ENCODE measurements around the gene UQCR10.

UQCR10 gene

DNA sequence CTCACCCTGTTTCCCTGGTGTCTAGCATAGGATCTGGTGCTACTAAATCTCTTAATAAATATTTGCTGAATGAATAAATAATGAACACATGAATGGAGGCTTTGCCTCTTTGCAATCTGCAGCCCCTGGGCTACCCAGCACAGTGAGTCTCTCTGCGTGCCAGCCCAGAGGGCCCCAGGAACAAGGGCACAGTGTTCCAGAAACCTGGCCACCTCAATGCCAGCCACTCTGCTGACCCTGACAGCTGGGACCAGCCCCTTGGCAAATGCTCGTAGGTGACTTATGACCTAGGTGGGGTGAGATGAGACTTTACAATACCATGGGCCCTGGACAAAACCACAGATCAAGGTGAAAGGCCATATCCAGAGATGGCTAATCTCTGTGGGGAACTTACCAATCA lies 31.6 kb downstream of the UQCR10 start:
- no peak for DNase-seq (ENCODE audit: low read depth)

- no peak for DNase-seq (ENCODE audit: low read depth)
These were observed 32.1 kb downstream of the UQCR10 start for GRCh38 chr22:29799217-29799680.

GRCh38 chr22:29801153-29801552 lies 34.0 kb downstream of the UQCR10 start:
- no peak for DNase-seq (ENCODE audit: low read depth)

- DNase-seq (ENCODE audit: low read depth) = no peak
These were observed 34.6 kb downstream of the UQCR10 start for GRCh38 chr22:29801796-29802195.

GRCh38 chr22:29803190-29803589 lies 36.0 kb downstream of the UQCR10 start:
- DNase-seq (ENCODE audit: low read depth) = no peak

- no peak for DNase-seq (ENCODE audit: low read depth)
These were observed 37.8 kb downstream of the UQCR10 start for GRCh38 chr22:29804985-29805384.

DNA sequence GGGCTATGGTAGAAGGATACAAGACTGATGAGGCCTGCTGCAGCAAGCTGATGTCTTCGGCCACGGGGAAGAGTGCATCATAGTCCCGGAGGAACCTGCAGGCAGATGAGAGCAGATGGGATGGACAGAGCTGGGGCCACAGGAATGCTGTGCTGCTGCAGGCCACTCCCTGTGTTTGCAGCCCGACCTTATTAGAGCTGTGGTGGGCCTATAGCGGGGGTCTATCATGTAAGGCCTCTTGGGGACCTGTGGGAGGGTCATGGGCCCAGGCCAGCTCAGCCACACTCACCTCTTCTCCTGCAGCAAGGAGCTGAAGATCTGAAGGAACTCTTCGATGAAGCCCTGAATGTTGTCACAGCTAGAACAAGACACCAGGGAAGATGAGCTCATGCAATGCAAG lies 39.0 kb downstream of the UQCR10 start:
- no peak for DNase-seq (ENCODE audit: low read depth)

GRCh38 chr22:29810216-29810615 lies 43.0 kb downstream of the UQCR10 start:
- DNase-seq (ENCODE audit: low read depth) = no peak

DNA sequence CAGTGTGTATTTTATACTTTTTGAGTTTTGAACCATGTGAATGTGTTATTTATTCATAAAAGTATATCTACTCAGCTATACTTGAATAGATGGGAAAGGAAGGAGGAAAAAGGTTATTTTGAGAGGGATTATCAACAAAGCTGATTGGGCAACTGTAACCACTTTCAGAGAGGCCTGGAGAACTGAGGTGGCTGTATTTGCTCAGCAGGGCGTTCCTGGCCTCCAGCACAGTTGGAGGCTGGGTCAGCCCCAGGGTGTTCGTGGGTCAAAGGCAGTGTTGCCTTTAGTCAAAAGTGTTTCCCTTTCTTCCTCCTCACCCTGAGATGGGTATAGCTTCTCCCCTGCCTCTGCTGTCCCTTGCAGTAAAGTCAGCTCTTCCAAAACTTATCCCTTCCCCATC lies 44.2 kb downstream of the UQCR10 start:
- no peak for DNase-seq (ENCODE audit: low read depth)

GRCh38 chr22:29813126-29813525 lies 46.0 kb downstream of the UQCR10 start:
- DNase-seq (ENCODE audit: low read depth) = no peak

- DNase-seq (ENCODE audit: low read depth) = no peak
These were observed 46.4 kb downstream of the UQCR10 start for GRCh38 chr22:29813563-29813962.

GRCh38 chr22:29814003-29814402 lies 46.8 kb downstream of the UQCR10 start:
- DNase-seq (ENCODE audit: low read depth) = no peak

- no peak for DNase-seq (ENCODE audit: low read depth)
These were observed 48.4 kb downstream of the UQCR10 start for GRCh38 chr22:29815580-29815979.

GRCh38 chr22:29816128-29816527 lies 49.0 kb downstream of the UQCR10 start:
- DNase-seq (ENCODE audit: low read depth) = no peak

DNA sequence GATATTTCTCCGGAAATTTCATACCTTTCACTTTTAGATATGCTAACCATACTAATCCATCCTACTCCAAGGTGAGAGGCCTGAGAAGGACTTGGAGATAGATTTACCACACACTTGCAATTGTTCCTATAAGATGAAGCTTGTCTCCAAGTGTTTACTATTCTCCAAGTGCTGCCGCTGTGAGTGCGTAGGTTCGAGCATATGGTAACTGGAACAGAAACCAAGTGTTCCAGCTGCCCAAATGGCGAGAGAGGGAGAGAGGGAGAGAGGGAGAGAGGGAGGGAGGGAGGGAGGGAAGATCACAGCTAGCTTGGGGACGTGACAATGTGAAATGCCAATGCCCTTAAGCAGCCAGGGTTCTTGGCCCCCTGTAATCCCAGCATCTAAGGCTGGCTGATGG lies 49.4 kb downstream of the UQCR10 start:
- DNase-seq (ENCODE audit: low read depth) = no peak

GRCh38 chr22:29816980-29817379 lies 49.8 kb downstream of the UQCR10 start:
- no peak for DNase-seq (ENCODE audit: low read depth)

- DNase-seq (ENCODE audit: low read depth) = no peak
These were observed 50.6 kb downstream of the UQCR10 start for GRCh38 chr22:29817724-29818123.

DNA sequence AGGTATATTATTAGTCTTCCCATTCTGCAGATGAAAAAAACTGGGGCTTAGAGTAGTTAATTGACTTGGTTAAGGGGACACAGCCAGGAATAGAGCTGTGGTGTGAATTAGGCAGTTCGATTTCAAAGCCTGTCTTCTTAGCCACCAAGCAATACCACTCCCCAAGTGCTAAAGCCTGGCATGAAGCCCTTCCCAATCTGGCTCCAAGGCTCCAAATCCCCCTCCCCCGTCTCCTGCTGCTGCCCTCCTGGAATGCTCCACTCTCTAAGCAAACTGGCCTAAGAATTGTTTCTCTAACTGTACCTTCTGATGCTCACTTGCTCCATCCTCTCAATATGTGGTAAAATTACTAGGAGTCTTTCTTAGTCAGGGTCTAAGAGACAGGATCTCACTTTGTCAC lies 52.3 kb downstream of the UQCR10 start:
- DNase-seq (ENCODE audit: low read depth) = no peak
